Immature natural killer cell (primary cell): ENCODE results near the gene TC2N. TPM values are rescaled to one million over a fixed set of nuclear protein-coding genes. Genes with fewer than 3 reads are reported as not detected.
"Not testable (repeated sequence)": the region's sequence is repeated elsewhere in the genome, so short reads cannot be mapped to it uniquely, and the experiment has no call there.

Experiments used
- DNase-seq, 3 donors: peaks; one replicate each; pipeline ENCODE4 v3.0.0; 2022; ENCODE audit warnings: mixed read lengths in 1 of 3
- H3K27ac Mint-ChIP-seq, 6 donors: one replicate each; pipeline ENCODE4 v1.8.0; 2020; ENCODE audit warnings: mixed read lengths in 6 of 6, mild to moderate bottlenecking in 5 of 6, inconsistent platforms in 4 of 6, moderate library complexity in 3 of 6
- H3K27me3 Mint-ChIP-seq, 3 donors: one replicate each; pipeline ENCODE4 v1.8.0; 2020 to 2021; ENCODE audit warnings: low read depth in 3 of 3, mild to moderate bottlenecking in 3 of 3, mixed read lengths in 3 of 3, moderate library complexity in 3 of 3, inconsistent platforms in 1 of 3
- H3K36me3 Mint-ChIP-seq, 3 donors: one replicate each; pipeline ENCODE4 v1.8.0; 2020; ENCODE audit warnings: mixed read lengths in 3 of 3, inconsistent platforms in 2 of 3, mild to moderate bottlenecking in 2 of 3
- H3K4me1 Mint-ChIP-seq, 2 donors: one replicate each; pipeline ENCODE4 v1.8.0; 2020; ENCODE audit warnings: inconsistent platforms in 2 of 2, mild to moderate bottlenecking in 2 of 2, mixed read lengths in 2 of 2, moderate library complexity in 1 of 2
- H3K4me3 Mint-ChIP-seq, 5 donors: one replicate each; pipeline ENCODE4 v1.8.0; 2020; ENCODE audit warnings: mild to moderate bottlenecking in 5 of 5, mixed read lengths in 5 of 5, inconsistent platforms in 3 of 5, moderate library complexity in 3 of 5
- H3K9me3 Mint-ChIP-seq, 6 donors: one replicate each; pipeline ENCODE4 v1.8.0; 2020; ENCODE audit warnings: mild to moderate bottlenecking in 6 of 6, mixed read lengths in 6 of 6, inconsistent platforms in 4 of 6, moderate library complexity in 3 of 6
- polyA plus RNA-seq, 3 donors: library from polyadenylated mRNA; unstranded; fragments of 300-500 nt; fragmentation: Illumina TruSeq; gene quantifications; one replicate each; pipeline ENCODE4 v1.2.3, GENCODE V29; 2021

TC2N gene
- polyA plus RNA-seq, 3 donors from 2014 or later = 97.4 to 158 (median 112) TPM

DNA sequence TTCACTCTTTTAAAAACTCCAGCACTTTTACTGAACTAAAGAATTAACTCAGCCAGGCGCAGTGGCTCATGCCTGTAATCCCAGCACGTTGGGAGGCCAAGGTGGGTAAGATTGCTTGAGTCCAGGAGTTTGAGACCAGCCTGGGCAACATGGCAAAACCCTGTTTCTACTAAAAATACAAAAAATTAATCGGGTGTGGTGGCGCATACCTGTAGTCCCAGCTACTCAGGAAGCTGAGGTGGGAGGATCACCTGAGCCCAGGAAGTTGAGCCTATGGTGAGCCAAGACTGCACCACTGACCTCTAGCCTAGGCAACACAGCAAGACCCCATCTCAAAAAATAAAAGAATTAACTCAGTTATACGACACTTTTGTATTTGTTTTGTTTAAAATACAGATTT lies 30.4 kb upstream of the TC2N start:
- H3K27ac Mint-ChIP-seq = peak overlapping the region in 1 of 6 donors; percentile 35
- H3K27me3 Mint-ChIP-seq = not testable (repeated sequence)

DNA sequence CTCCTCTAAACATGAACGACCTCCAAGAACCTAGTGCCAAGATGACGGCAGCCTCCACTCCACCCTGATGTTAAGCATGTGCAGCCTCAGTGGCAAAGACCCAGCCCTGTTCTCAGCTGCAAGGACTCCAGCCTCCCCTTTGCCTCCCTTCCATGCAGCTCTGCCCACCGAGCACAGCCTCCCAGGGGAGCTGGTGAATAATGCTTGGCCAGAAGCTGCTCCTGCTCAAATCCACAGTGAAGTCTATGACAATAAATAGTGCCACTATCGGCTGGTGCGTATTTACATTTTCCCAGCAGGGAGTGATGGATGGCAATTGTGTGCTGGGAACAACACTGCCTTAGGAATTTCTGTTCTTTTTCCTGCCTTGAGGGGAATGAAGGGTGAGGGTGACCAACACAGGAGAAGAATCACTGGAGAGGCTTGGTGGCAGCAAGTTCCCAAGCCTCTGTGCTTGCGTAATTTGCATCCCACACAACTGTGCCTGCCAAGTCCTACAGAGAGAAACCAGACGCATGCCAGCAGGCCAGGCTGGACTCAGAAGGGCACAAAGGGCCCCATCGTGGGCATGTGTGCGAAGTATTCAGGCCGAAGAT lies 29.9 kb upstream of the TC2N start:
- Mint-ChIP-seq H3K27me3 (peaks cover 0 to 2% (median 0%) of the 10 kb centered on the region in 3 donors), H3K36me3 (no peaks in the 10 kb centered on the region), H3K9me3 (no peaks in the 10 kb centered on the region), H3K4me1 (peaks cover 4 to 12% of the 10 kb centered on the region in 2 donors), H3K27ac (peak overlapping the region in 2 of 6 donors; percentile 35 to 80), H3K4me3 (no peak overlapping the region)
- no peak for DNase-seq

More for the DNA sequence above, 30.4 kb upstream of the TC2N start:
- DNase-seq, H3K9me3 Mint-ChIP-seq, H3K4me3 Mint-ChIP-seq, H3K4me1 Mint-ChIP-seq, H3K36me3 Mint-ChIP-seq: not testable (repeated sequence)

DNA sequence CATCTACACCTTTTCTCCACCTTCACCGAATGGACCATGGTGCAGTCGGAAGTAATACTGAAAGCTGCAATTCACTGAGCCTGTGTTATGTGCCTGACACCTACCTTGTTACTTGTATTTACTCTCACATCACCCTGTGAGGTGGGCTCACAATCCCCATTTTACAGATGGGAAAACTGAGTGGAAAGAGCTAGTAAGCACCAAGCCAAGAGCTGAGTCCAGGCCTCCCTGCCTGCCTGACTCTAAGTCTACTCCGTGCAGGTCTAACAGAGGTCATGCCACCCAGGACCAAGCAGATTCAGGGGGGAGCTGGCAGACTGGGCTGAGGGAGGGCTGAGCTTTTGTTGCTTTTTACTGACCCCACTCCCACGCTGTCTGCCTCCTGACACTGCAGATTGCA lies 29.1 kb upstream of the TC2N start:
- Mint-ChIP-seq H3K27ac (no peak overlapping the region), H3K9me3 (no peaks in the 10 kb centered on the region), H3K27me3 (peaks cover 0 to 2% (median under 1%) of the 10 kb centered on the region in 3 donors), H3K4me1 (peaks cover 10 to 19% of the 10 kb centered on the region in 2 donors), H3K4me3 (no peak overlapping the region), H3K36me3 (no peaks in the 10 kb centered on the region)
- no peak for DNase-seq

DNA sequence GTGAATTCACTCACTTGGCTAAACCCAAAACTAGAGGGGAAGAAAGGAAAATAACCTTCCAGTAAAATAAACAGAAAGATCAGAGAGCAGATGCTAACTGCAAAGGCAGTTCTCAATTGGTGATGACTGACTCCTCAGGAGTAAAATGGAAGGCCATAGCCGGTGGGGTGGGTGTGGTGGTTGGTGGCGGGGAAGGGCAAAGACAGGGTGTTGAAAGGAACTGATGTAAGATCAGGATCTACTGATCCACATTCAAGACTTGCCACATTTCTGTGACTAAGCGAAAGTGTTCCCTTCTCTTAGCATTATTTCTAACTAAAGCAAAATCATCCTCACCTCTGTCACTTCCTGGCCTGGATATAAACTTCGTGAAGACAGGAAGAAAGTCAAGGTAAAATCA lies 26.3 kb upstream of the TC2N start:
- H3K36me3 Mint-ChIP-seq = no peaks in the 10 kb centered on the region
- H3K4me1 Mint-ChIP-seq = peaks cover 35 to 46% of the 10 kb centered on the region in 2 donors
- DNase-seq = no peak
- peaks cover 0 to 2% (median 0%) of the 10 kb centered on the region in 3 donors for H3K27me3 Mint-ChIP-seq
- H3K4me3 Mint-ChIP-seq = no peak overlapping the region
- no peaks in the 10 kb centered on the region for H3K9me3 Mint-ChIP-seq
- peak overlapping the region in 1 of 6 donors; percentile 26 for H3K27ac Mint-ChIP-seq

DNA sequence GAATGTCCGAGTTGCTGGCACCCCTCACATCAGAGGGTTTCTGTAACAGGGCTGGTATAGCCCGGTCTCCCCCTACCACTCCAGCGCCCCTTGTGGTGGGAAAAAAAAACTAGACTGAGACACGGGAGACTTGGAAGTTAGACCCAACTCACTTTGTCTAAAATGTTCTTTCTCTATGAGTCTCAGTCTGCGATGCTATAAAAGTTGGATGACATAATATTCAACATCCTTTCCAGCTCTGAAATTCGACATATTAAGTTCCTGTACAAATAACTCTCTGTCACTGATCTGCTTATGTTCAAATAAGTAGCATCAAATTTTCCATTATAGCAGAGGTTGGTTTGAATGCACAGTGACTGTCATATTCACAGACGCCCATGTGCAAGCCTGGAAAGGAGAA lies 25.7 kb upstream of the TC2N start:
- Mint-ChIP-seq H3K27ac (no peak overlapping the region), H3K4me1 (peaks cover 37 to 50% of the 10 kb centered on the region in 2 donors), H3K27me3 (peaks cover 0 to 2% (median 0%) of the 10 kb centered on the region in 3 donors), H3K9me3 (no peaks in the 10 kb centered on the region), H3K36me3 (no peaks in the 10 kb centered on the region), H3K4me3 (no peak overlapping the region)
- DNase-seq = peak in 2 of 3 donors; percentile 26 to 27

DNA sequence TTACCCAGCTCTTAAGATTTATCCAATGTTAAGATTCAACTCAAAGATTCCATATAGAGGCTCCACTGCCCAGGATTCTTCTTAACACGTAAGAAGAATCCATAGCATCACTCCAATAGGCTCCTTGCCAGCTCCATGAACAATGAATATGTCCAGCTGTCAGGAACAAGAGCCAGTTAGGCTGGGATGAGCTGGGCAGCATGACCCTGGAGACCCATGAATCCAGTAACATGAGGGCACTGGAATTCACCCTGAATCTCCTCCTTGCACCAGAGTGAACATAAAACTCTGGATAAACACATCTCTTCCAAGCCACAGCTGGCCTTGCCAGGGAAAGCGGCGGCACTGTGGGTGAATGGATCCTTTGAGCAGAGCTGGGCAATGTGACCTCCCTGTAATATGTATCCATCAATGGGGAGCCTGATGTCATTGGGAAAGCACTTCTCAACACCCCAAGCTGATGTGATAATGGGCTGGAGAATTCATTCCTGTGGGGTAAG lies 24.4 kb upstream of the TC2N start:
- H3K4me1 Mint-ChIP-seq = peaks cover 37 to 50% of the 10 kb centered on the region in 2 donors
- peak overlapping the region in 1 of 5 donors; percentile 21 for H3K4me3 Mint-ChIP-seq
- H3K9me3 Mint-ChIP-seq = no peaks in the 10 kb centered on the region
- DNase-seq = no peak
- peaks cover 0 to 2% (median 0%) of the 10 kb centered on the region in 3 donors for H3K27me3 Mint-ChIP-seq
- H3K27ac Mint-ChIP-seq = peak overlapping the region in 2 of 6 donors; percentile 23 to 75
- no peaks in the 10 kb centered on the region for H3K36me3 Mint-ChIP-seq

DNA sequence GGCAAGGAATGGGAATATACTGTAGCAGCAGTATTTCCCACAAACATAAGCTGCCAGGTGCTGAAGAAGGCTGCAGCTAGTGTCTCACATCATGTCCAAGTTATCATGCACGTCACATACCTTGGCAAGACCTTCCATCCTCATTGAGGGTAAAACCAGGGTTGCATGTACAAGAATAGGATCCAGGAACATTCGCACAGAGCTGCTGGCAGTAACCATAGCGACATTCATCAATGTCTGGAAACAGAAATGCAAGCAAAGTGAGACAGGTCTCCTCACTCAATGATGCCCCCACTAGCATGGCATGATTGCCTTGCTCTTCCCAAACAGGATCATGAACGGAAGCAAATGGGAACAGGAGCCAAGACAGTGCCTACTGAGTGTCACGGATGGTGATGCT lies 23.8 kb upstream of the TC2N start:
- H3K27ac Mint-ChIP-seq = peak overlapping the region in 2 of 6 donors; percentile 16 to 75
- H3K4me1 Mint-ChIP-seq = peaks cover 37 to 50% of the 10 kb centered on the region in 2 donors
- peaks cover 0 to 2% (median 0%) of the 10 kb centered on the region in 3 donors for H3K27me3 Mint-ChIP-seq
- peak overlapping the region in 1 of 5 donors; percentile 7 for H3K4me3 Mint-ChIP-seq
- no peak for DNase-seq
- no peaks in the 10 kb centered on the region for H3K9me3 Mint-ChIP-seq
- no peaks in the 10 kb centered on the region for H3K36me3 Mint-ChIP-seq

DNA sequence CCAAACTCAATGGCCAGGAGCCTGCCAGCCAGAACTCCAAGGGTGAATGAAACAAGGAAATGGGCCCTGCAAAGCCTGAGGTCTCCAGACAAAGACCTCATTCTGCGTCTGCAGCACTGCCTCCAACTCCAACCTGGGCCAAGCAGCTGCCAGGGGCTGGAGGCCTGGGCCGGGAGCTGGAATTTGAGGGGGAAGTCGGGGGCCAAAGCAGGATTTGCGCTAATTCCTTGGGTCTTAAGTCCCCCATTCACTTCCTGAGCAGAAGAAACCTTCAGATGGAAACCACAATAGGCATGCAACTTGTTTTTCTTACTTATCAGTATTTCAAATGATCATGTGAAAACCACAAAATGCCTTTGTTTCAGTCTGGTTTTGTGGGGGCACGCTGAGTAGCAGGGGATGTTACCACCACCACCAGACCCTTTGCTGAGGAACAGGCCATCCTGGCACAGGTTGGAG lies 23.0 kb upstream of the TC2N start:
- Mint-ChIP-seq H3K4me1 (peaks cover 37 to 50% of the 10 kb centered on the region in 2 donors), H3K27ac (peak overlapping the region in 5 of 6 donors; percentile 20 to 84 (median 66)), H3K9me3 (no peaks in the 10 kb centered on the region), H3K27me3 (peaks cover 0 to 2% (median 0%) of the 10 kb centered on the region in 3 donors), H3K4me3 (peak overlapping the region in 4 of 5 donors; percentile 4 to 72 (median 57)), H3K36me3 (no peaks in the 10 kb centered on the region)
- DNase-seq = peak in 2 of 3 donors; percentile 15 to 19

DNA sequence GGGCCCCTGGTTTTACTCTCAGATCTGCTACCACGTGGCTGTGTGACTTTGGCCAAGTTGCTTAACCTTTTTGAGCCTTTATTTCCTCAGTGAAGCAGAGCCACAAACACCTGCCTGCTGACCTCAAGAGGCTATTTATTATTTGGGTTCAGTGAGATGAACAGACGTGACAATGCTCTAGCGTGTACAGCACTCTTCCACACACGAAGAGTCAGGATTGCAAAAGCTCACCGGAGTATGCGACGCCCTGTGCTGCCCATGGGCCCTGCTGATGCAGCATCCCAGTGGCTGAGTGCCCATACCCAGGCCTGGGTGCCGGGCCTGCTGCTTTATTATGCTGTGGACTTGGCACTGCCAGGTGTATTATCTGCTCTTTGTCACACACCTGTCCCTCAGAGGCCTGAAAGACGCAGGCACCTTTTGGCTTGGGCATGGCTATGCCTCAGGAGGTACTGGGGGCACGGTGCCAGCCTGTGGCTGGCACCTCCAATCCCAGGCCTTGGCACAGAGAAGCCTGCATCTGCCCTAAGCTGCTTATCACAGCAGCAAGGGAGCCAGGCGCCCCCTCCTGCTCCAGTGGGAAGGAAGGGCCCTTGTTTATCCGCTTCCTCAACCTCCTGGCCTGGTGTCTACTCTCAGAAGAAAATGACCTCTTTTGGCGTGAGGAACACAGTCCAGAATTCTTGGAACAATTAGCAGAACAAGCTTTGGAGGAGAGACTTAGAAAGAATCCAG lies 22.3 kb upstream of the TC2N start:
- Mint-ChIP-seq H3K4me3 (peak overlapping the region in 2 of 5 donors; percentile 11 to 72), H3K27ac (peak overlapping the region in 3 of 6 donors; percentile 36 to 84 (median 74))

DNA sequence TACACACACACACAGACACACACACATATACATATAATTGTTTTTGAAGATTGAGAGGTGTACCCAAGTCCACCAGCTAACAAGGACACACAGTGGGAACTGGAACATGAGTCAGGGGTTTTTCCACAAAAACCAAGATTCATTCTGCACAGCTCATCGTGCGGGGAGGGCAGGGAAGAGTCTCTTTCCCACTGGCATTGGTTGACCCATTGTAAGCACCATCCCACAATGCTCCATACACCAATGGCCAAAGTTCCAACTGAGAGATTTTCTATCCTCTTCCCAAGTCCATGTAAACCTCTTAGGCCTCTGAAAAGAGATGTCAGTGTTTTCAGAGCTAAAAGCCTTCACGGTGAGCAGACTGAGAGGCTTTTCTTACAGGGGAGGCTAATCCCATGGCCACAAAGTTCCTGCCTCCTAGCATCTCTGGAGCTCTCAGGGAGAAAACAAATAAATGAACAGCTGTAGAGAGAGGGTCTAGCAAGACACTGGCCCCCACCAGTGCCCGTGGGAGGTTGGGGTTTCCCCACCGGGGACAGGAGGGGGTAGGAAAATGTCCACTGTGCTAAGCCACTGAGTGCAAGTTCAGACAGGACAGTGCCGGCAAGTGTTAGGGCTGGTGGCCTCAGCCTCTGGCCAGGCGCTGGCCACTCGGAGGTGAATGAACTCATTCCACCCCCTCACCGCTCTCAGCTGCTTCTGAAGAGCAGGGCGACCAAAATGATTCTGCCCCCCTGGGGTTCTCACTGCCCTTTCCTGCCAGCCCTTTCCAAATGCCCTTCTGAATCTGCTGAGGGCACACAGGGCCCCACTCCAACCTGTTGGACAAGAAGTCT lies 21.5 kb upstream of the TC2N start:
- peaks cover 37 to 55% of the 10 kb centered on the region in 2 donors for H3K4me1 Mint-ChIP-seq
- no peak for DNase-seq

More for the DNA sequence above, 22.3 kb upstream of the TC2N start:
- peaks cover 0 to 2% (median 0%) of the 10 kb centered on the region in 3 donors for H3K27me3 Mint-ChIP-seq
- no peak for DNase-seq
- no peaks in the 10 kb centered on the region for H3K36me3 Mint-ChIP-seq
- peaks cover 37 to 51% of the 10 kb centered on the region in 2 donors for H3K4me1 Mint-ChIP-seq
- H3K9me3 Mint-ChIP-seq = no peaks in the 10 kb centered on the region

DNA sequence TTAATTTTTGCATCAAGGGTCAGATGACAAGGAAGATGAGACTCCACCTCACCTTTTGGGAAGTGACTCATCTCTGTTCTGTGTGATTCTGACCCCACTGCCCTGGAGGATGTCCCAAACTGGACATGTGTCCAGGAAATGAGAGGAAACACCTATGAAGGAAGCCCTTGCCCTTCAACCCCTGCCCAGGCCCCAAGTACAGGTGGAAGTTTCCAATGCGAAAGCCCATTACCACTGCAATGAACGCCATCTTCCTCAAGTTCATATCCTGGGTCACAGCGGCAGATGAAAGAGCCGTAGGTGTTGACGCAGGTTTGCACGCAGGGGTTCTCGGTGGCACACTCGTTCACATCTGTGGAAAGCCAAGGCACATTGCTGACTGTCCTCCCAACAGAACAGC lies 19.6 kb upstream of the TC2N start:
- DNase-seq = no peak
- H3K4me3 Mint-ChIP-seq = no peak overlapping the region
- H3K4me1 Mint-ChIP-seq = peaks cover 32 to 41% of the 10 kb centered on the region in 2 donors
- peaks cover 0 to 2% (median 2%) of the 10 kb centered on the region in 3 donors for H3K27me3 Mint-ChIP-seq
- no peak overlapping the region for H3K27ac Mint-ChIP-seq
- no peaks in the 10 kb centered on the region for H3K36me3 Mint-ChIP-seq
- no peaks in the 10 kb centered on the region for H3K9me3 Mint-ChIP-seq

More for the DNA sequence above, 21.5 kb upstream of the TC2N start:
- H3K9me3 Mint-ChIP-seq = no peaks in the 10 kb centered on the region
- H3K27ac Mint-ChIP-seq = no peak overlapping the region
- peaks cover 0 to 2% (median 0%) of the 10 kb centered on the region in 3 donors for H3K27me3 Mint-ChIP-seq
- no peaks in the 10 kb centered on the region for H3K36me3 Mint-ChIP-seq
- no peak overlapping the region for H3K4me3 Mint-ChIP-seq

DNA sequence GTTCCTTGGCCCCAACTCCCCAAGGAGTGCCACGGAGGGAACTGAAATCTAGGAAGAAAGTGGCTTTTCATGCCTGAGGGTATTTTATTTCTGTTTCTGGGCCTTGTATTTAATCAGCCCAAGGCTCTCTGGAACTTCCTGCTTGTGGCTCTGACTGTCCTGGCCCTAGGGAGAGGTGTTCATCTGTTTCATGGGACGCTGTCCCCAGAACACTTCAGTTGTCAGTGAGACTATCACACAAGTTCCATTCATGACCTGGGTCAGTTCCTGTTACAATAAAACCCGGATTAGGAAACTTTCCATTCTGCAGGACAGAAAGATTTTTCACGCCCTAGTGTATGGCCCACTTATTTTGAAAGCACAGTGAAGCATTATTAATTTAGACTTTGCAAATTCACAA lies 18.5 kb upstream of the TC2N start:
- Mint-ChIP-seq H3K36me3 (no peaks in the 10 kb centered on the region), H3K4me3 (no peak overlapping the region), H3K9me3 (no peaks in the 10 kb centered on the region), H3K4me1 (peaks cover 27 to 31% of the 10 kb centered on the region in 2 donors), H3K27me3 (peaks cover 0 to 4% (median 2%) of the 10 kb centered on the region in 3 donors), H3K27ac (no peak overlapping the region)
- DNase-seq = no peak

DNA sequence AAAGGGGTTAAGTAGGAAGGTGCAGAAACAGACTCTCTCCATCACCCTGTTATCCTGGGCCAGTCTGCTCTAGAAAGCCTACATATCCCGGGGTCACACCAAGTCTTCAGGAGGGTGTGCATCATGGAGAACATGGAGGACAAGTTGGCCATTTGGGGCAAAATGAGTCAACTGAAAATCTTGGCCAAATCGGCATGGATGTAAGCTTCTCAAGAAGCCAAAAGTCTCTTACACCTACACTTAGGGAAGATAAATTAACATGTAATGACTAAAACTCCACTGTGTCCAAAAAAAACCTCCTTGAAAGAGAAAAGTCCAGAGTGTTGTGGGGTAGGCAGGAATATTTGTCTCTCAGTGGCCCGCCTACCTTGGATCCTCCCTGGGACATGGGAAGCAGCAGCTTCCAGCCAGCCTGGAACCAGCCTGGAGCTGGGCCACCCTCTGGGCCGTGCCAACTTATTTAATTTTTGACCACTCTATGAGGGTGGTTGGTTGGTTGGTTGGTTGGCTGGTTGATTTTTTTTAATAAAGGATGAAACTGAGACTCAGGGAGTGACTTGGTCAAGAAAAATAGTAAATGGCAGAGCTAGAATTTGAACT lies 17.9 kb upstream of the TC2N start:
- DNase-seq = no peak
- H3K27ac Mint-ChIP-seq = no peak overlapping the region
- H3K36me3 Mint-ChIP-seq = no peaks in the 10 kb centered on the region
- H3K4me1 Mint-ChIP-seq = peaks cover 25% of the 10 kb centered on the region in 2 donors
- peaks cover 0 to 4% (median 2%) of the 10 kb centered on the region in 3 donors for H3K27me3 Mint-ChIP-seq
- no peaks in the 10 kb centered on the region for H3K9me3 Mint-ChIP-seq
- no peak overlapping the region for H3K4me3 Mint-ChIP-seq
